MM.1S (cell line): Measurements from ENCODE around the gene CT55.

Experiments
- CTCF ChIP-seq: fragments of 300-600 bp; sonication (generic); IDR thresholded peaks from 2 replicates; pipeline ENCODE4 v1.5.1; 2016; ENCODE audit warnings: antibody characterized with exemption, low read length, mixed read lengths
- EZH2 ChIP-seq: fragments of 300-600 bp; sonication (generic); optimal IDR thresholded peaks from 2 replicates; pipeline ENCODE3; 2017; ENCODE audit warnings: low read depth, mild to moderate bottlenecking, antibody characterized with exemption, low read length, mixed read lengths
- EZH2phosphoT487 ChIP-seq: fragments of 300-600 bp; sonication (generic); IDR thresholded peaks from 2 replicates; pipeline ENCODE4 v1.6.1; 2018; ENCODE audit warnings: antibody characterized with exemption, low read length

- peak; percentile 50 for TF ChIP-seq CTCF
- TF ChIP-seq EZH2phosphoT487: no peak
- TF ChIP-seq EZH2: no peak
Observed at GRCh38 chrX:135185795-135186443, 14.7 kb upstream of the CT55 start.
